Activated CD4-positive, CD25-positive, alpha-beta regulatory T cell treated with anti-CD3 and anti-CD28 coated beads, Interleukin-2, amount 50 U/mL, for 72 hours (primary cell): ENCODE results near the gene METTL26.

ENCODE experiments used
- DNase-seq: peaks from one replicate; pipeline ENCODE4 v3.0.0; 2021

Gene METTL26

GRCh38 chr16:658679-659571 is 22.8 kb upstream of the METTL26 start:
- DNase-seq, result no peak

- no peak for DNase-seq
These were observed 21.4 kb upstream of the METTL26 start for GRCh38 chr16:657487-657886.

- no peak for DNase-seq
These were observed 17.9 kb upstream of the METTL26 start for GRCh38 chr16:654034-654433.

GRCh38 chr16:652454-653305 is 16.6 kb upstream of the METTL26 start:
- no peak for DNase-seq

GRCh38 chr16:651844-652243 is 15.7 kb upstream of the METTL26 start:
- no peak for DNase-seq

GRCh38 chr16:649631-650030 is 13.5 kb upstream of the METTL26 start:
- DNase-seq, result no peak

GRCh38 chr16:648781-649589 is 12.9 kb upstream of the METTL26 start, which contains the start of gene WDR90:
TSS of gene WDR90 (plus strand) at chr16:649365. CDS start at chr16:649417, 52 bp downstream.
- peak; percentile 93 for DNase-seq

- DNase-seq, result no peak
These were observed 12.1 kb upstream of the METTL26 start for GRCh38 chr16:648071-648780.

GRCh38 chr16:647173-647902 is 11.2 kb upstream of the METTL26 start:
- no peak for DNase-seq

GRCh38 chr16:646679-647172 is 10.6 kb upstream of the METTL26 start:
- no peak for DNase-seq

- no peak for DNase-seq
These were observed 10.0 kb upstream of the METTL26 start for GRCh38 chr16:645852-646678.

- no peak for DNase-seq
These were observed 8.5 kb upstream of the METTL26 start for GRCh38 chr16:644556-644955.

- DNase-seq, result no peak
These were observed 6.9 kb upstream of the METTL26 start for GRCh38 chr16:643050-643368.

GRCh38 chr16:642189-643049 is 6.3 kb upstream of the METTL26 start:
- DNase-seq, result peak; percentile 57

GRCh38 chr16:641326-642188 is 5.5 kb upstream of the METTL26 start, which contains the start of gene MCRIP2:
TSS of gene MCRIP2 (plus strand) at chr16:641828. CDS start at chr16:641992, 164 bp downstream.
- DNase-seq, result peak; percentile 82

- DNase-seq, result no peak
These were observed 4.5 kb upstream of the METTL26 start for GRCh38 chr16:640614-641013.

GRCh38 chr16:638836-639235 is 2.7 kb upstream of the METTL26 start:
- DNase-seq, result no peak

- DNase-seq, result no peak
These were observed 2.0 kb upstream of the METTL26 start for GRCh38 chr16:638034-638543.
